Calu3 (cell line): ENCODE measurements around the gene ARID1A. TPM values are rescaled to one million over a fixed set of nuclear protein-coding genes. Genes with fewer than 3 reads are reported as not detected.

Experiments used
- BruUV-seq: library from RNA; stranded (reverse); fragments of 400-500 nt; replicated peaks from 2 replicates; lab custom pipeline; 2021; lab: Mats Ljungman, UMichigan
- CTCF ChIA-PET: fragments of 300-600 bp; sonication (Branson Sonifier 250); formaldehyde crosslinking; loops from one replicate; lab custom pipeline; 2022; ENCODE audit warnings: antibody characterized with exemption; lab: Charles Lee
- DNase-seq: peaks from one replicate; pipeline ENCODE4 v3.0.0; 2022
- H3K27ac Mint-ChIP-seq: one replicate; pipeline ENCODE4 v1.8.0; 2022; ENCODE audit warnings: mixed read lengths; ENCODE audit not compliant: unreplicated experiment
- H3K27me3 Mint-ChIP-seq: one replicate; pipeline ENCODE4 v1.8.0; 2022; ENCODE audit warnings: mixed read lengths; ENCODE audit not compliant: unreplicated experiment
- H3K36me3 Mint-ChIP-seq: one replicate; pipeline ENCODE4 v1.8.0; 2022; ENCODE audit warnings: mild to moderate bottlenecking, moderate library complexity, mixed read lengths; ENCODE audit not compliant: insufficient read depth, unreplicated experiment
- H3K4me1 Mint-ChIP-seq: one replicate; pipeline ENCODE4 v1.8.0; 2022; ENCODE audit warnings: mild to moderate bottlenecking, low read depth, mixed read lengths; ENCODE audit not compliant: unreplicated experiment
- H3K4me3 Mint-ChIP-seq: one replicate; pipeline ENCODE4 v1.8.0; 2022; ENCODE audit warnings: mild to moderate bottlenecking, low read depth, moderate library complexity, mixed read lengths; ENCODE audit not compliant: unreplicated experiment
- H3K9me3 Mint-ChIP-seq: one replicate; pipeline ENCODE4 v1.8.0; 2022; ENCODE audit warnings: low read depth, mixed read lengths; ENCODE audit not compliant: unreplicated experiment
- intact Hi-C: fragments of 100-400 bp; cut with micrococcal nuclease; formaldehyde crosslinking; loops from one replicate; pipeline ENCODE4 v1.10.0; 2022; ENCODE audit not compliant: unreplicated experiment
- total RNA-seq: library from RNA; stranded (reverse); gene quantifications from 2 replicates; pipeline ENCODE4 v1.2.3, GENCODE V29; 2022
- TF ChIP-seq, protein P1 (sequence below): fragments of 200-600 bp; IDR thresholded peaks from one replicate; pipeline ENCODE4 v1.8.0; 2022; ENCODE audit warnings: antibody characterized with exemption; ENCODE audit not compliant: unreplicated experiment

Gene ARID1A
- total RNA-seq, 1 experiment from 2014 or later: 51.7 TPM

DNA sequence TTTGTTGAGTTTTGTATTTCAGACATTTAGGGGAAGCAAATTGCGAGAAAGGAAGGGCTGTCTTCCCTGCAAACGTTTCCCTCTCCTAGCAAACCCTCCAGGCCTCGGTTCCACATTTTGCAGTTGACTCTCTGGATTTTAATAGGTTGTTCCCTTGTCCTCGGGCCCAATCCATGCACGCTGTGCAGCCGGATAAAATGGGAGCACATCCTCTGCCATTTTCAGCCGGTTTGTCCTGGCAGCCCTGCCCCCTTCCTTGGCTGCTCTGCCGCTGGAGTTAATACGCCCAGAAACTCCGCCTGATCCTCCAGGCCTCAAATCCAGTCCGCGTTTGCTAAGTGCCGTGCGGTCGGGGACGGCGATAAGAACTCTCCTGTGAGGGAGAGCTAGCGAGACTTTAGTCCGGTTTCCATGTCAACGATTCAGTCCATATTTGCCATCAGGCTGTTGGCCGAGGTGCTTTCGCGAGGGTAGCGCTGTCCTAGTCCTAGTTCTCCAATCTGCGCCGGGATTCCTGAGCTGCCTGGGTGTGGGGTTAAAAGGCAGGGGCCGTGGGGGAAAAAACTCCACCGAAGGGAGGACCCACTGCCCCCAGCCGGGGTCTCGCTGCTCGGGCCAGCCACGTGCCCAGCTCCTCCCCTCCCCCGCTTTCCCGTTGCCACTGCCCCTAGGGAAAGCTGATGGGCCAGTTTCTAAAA lies 2.9 kb upstream of the ARID1A start:
- TF ChIP-seq, protein P1, sequence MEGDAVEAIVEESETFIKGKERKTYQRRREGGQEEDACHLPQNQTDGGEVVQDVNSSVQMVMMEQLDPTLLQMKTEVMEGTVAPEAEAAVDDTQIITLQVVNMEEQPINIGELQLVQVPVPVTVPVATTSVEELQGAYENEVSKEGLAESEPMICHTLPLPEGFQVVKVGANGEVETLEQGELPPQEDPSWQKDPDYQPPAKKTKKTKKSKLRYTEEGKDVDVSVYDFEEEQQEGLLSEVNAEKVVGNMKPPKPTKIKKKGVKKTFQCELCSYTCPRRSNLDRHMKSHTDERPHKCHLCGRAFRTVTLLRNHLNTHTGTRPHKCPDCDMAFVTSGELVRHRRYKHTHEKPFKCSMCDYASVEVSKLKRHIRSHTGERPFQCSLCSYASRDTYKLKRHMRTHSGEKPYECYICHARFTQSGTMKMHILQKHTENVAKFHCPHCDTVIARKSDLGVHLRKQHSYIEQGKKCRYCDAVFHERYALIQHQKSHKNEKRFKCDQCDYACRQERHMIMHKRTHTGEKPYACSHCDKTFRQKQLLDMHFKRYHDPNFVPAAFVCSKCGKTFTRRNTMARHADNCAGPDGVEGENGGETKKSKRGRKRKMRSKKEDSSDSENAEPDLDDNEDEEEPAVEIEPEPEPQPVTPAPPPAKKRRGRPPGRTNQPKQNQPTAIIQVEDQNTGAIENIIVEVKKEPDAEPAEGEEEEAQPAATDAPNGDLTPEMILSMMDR: no peak
- BruUV-seq: no TSS peak
- CTCF ChIA-PET: interaction anchor here (0.5 to 2.3 kb wide), 7 partner anchors 9 to 411 kb away, joined by 4 to 22 read pairs (median 7); no protein-coding TSS in a partner anchor
- Mint-ChIP-seq H3K36me3 (peaks cover 38% of the 10 kb centered on the region), H3K4me3 (peak overlapping the region; percentile 79), H3K9me3 (no peaks in the 10 kb centered on the region), H3K4me1 (peaks cover 22% of the 10 kb centered on the region), H3K27ac (peak overlapping the region; percentile 89), H3K27me3 (no peaks in the 10 kb centered on the region)
- DNase-seq: peak; percentile 88
- intact Hi-C loops: no loop called here

DNA sequence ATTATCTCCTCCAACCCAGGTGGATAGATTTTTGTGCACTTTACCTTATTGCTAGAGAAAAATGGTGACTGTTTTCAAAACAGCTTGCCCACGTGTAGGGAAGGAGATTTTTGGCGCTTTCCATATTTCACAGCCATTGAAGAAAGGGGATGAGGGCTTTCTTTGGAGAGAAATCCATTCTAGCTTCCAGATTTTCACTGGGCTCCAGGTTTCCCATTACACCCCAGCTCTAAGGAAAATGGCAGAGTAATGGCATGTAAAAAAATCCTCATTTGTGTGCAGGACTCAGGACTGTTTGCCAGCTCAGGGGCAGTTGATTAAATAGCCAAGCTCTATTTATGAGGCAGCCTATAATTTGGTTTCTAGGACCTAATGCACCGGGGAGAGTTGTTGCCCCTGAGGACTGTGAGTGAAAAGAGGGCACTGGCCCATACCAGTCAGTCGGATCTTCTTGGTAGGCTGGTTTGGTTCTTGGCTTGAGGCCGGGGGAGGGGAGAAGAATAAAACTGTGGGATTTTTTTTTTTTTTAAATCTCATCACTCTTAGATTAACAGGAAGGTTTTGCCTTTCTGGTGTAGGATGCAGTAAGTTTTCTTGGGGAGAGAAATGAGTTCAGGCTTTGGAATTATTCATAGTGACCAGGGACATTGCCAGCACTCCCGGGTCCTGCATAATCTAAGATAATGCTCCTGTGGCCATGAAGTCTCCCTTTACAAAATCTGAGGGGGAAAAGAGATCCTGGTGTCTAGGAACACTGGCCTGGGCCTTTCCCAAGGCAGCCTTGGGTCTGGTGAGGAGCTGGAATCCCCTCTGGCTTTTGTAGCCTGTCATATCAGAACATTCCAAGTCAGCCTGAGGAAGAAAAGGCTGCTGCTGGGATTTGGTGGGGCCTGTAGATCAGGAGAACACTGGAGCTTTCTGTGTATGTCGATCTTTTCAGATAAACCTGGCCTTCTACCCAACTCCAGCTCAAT lies 1.9 kb upstream of the ARID1A start:
- no TSS peak for BruUV-seq
- Mint-ChIP-seq H3K27ac (peak overlapping the region; percentile 89), H3K4me3 (peak overlapping the region; percentile 79), H3K36me3 (peaks cover 38% of the 10 kb centered on the region), H3K27me3 (no peaks in the 10 kb centered on the region), H3K4me1 (peaks cover 22% of the 10 kb centered on the region), H3K9me3 (no peaks in the 10 kb centered on the region)
- DNase-seq: no peak
- CTCF ChIA-PET: interaction anchor here (0.5 to 2.3 kb wide), 5 partner anchors 17 to 410 kb away, joined by 6 to 18 read pairs (median 7); no protein-coding TSS in a partner anchor
- TF ChIP-seq, protein P1: no peak
- intact Hi-C loops: no loop called here

DNA sequence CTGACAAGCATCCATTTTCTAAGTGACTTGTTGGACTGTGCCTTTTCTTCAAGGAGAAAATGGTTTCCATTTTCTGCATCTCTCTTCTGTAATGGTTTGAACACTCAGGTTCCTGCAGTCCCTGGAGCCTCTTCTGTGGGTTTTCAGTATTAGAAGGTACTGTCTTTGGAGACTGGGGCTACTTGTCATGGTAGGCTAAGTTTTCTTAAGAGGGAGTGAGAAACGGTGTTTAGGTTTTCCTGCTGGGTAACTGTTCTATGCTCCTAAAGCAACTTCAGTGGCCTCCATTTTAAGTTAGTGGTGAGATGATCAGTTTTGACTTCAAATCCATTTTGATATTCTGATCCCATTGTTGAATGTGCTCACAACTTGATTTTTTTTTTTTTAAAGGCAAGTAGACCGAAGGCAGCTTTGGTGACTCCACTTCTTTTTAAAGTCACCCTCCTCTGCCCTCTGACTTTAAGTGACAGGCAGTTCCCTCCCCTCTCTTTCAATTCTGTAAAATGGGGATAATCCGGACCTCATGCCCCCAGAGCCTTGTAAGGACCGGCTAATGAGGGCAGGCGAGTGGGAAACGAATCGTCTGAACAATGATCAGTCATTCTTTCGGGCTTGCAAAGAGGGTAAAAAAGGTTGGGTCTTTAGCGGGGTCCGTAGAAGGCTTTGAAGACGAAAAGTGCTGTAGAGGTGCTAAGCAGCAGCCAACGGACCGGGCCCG lies 1.0 kb upstream of the ARID1A start:
- Mint-ChIP-seq H3K27ac (peak overlapping the region; percentile 71), H3K4me3 (no peak overlapping the region), H3K36me3 (peaks cover 40% of the 10 kb centered on the region), H3K27me3 (no peaks in the 10 kb centered on the region), H3K4me1 (peaks cover 22% of the 10 kb centered on the region), H3K9me3 (no peaks in the 10 kb centered on the region)
- no peak for DNase-seq
- intact Hi-C loops: no loop called here
- TF ChIP-seq, protein P1: no peak
- TSS peak; percentile 64 for BruUV-seq
- CTCF ChIA-PET: no interaction called here

DNA sequence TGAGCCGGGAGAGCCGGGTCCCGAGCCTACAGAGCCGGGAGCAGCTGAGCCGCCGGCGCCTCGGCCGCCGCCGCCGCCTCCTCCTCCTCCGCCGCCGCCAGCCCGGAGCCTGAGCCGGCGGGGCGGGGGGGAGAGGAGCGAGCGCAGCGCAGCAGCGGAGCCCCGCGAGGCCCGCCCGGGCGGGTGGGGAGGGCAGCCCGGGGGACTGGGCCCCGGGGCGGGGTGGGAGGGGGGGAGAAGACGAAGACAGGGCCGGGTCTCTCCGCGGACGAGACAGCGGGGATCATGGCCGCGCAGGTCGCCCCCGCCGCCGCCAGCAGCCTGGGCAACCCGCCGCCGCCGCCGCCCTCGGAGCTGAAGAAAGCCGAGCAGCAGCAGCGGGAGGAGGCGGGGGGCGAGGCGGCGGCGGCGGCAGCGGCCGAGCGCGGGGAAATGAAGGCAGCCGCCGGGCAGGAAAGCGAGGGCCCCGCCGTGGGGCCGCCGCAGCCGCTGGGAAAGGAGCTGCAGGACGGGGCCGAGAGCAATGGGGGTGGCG lies 371 bp downstream of the ARID1A start:
- BruUV-seq: no TSS peak
- intact Hi-C loops: no loop called here
- Mint-ChIP-seq H3K27me3 (no peaks in the 10 kb centered on the region), H3K27ac (no peak overlapping the region), H3K9me3 (no peaks in the 10 kb centered on the region), H3K4me1 (peaks cover 22% of the 10 kb centered on the region), H3K4me3 (no peak overlapping the region), H3K36me3 (peaks cover 51% of the 10 kb centered on the region)
- DNase-seq: peak; percentile 19
- TF ChIP-seq, protein P1: no peak
- CTCF ChIA-PET: no interaction called here
